IPS DF 4.7 (cell line): ENCODE results near the gene PDLIM4.

Experiments used
- DNase-seq: peaks from one replicate; pipeline ENCODE4 v3.0.0-alpha.2; 2013; ENCODE audit warnings: low spot score; ENCODE audit errors: extremely low read depth

The PDLIM4 gene

GRCh38 chr5:132257131-132258101 lies at the start of gene PDLIM4:
Gene PDLIM4 (plus strand): TSS chr5:132257696. CDS start chr5:132257735, 39 bp downstream.
- DNase-seq: no peak

- no peak for DNase-seq
Measured at GRCh38 chr5:132207778-132208177, 49.7 kb upstream of the PDLIM4 start.

- DNase-seq: no peak
Measured at GRCh38 chr5:132209131-132209530, 48.4 kb upstream of the PDLIM4 start.

- DNase-seq: no peak
Measured at GRCh38 chr5:132209901-132210545, 47.5 kb upstream of the PDLIM4 start.

GRCh38 chr5:132210944-132211343 lies 46.6 kb upstream of the PDLIM4 start:
- no peak for DNase-seq

GRCh38 chr5:132211787-132212186 lies 45.7 kb upstream of the PDLIM4 start:
- DNase-seq: no peak

GRCh38 chr5:132213666-132214065 lies 43.8 kb upstream of the PDLIM4 start:
- DNase-seq: no peak

GRCh38 chr5:132214491-132214890 lies 43.0 kb upstream of the PDLIM4 start:
- DNase-seq: no peak

GRCh38 chr5:132215329-132215728 lies 42.2 kb upstream of the PDLIM4 start:
- no peak for DNase-seq

- DNase-seq: no peak
Measured at GRCh38 chr5:132218321-132218720, 39.2 kb upstream of the PDLIM4 start.

- DNase-seq: no peak
Measured at GRCh38 chr5:132219289-132219970, 38.1 kb upstream of the PDLIM4 start.

- no peak for DNase-seq
Measured at GRCh38 chr5:132219981-132220380, 37.5 kb upstream of the PDLIM4 start.

GRCh38 chr5:132220491-132220890 lies 37.0 kb upstream of the PDLIM4 start:
- no peak for DNase-seq

GRCh38 chr5:132221781-132222648 lies 35.5 kb upstream of the PDLIM4 start:
- DNase-seq: no peak

- DNase-seq: no peak
Measured at GRCh38 chr5:132222649-132223038, 34.9 kb upstream of the PDLIM4 start.

GRCh38 chr5:132223861-132224260 lies 33.6 kb upstream of the PDLIM4 start:
- DNase-seq: no peak

- DNase-seq: no peak
Measured at GRCh38 chr5:132224716-132225115, 32.8 kb upstream of the PDLIM4 start.

GRCh38 chr5:132225165-132226032 lies 32.1 kb upstream of the PDLIM4 start:
- no peak for DNase-seq

- DNase-seq: no peak
Measured at GRCh38 chr5:132226516-132227234, 30.8 kb upstream of the PDLIM4 start.

GRCh38 chr5:132227235-132227484 lies 30.3 kb upstream of the PDLIM4 start:
- no peak for DNase-seq
